Stimulated activated CD4-positive, alpha-beta T cell treated with anti-CD3 and anti-CD28 coated beads, Interleukin-2, amount 100 ng/mL, for 48 hours (primary cell): Measurements from ENCODE around the gene PAPPA.

ENCODE experiments used
- DNase-seq, 2 donors: peaks; one replicate each; pipeline ENCODE4 v3.0.0-alpha.2; 2020

The PAPPA gene

DNA sequence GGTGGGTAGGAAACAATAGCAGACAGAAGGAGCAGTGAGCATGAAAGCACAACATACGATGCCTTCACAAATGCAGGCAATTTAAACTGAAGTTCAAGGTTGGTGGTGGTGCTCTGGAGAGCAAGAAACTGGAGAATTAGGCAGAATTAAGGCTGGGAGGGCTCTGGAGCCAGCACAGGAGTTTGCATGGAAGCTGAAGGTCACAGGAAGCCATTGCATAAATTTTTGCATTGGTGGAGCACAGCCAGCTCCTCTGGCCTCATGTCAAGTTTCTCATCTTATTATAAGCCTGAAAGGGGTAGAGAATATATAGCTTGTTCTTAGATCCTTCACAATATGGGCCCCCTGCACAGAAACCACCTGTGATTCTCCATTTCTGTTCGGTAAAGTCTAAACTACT lies 207.4 kb downstream of the PAPPA start:
- DNase-seq, result no peak

DNA sequence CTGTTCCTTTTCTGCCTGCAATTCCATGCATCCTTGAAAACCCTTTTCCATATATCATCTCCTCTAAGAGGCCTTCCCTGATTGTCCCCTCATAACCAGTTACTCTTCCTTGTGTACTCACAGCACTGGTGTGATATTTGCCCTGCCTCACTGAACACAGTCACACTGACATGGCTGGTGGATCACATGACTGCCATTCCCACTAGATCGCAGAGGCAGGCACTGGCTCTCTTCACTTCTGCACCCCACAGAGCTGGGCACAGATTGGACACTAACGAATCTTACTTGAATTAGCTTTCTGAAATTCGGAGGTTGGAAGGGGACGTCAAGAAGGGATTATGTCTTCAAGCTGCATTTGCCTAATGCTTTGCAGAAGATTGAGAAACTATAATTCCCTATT lies 208.0 kb downstream of the PAPPA start:
- DNase-seq, result no peak

- DNase-seq, result no peak
Measured at GRCh38 chr9:116362493-116362892, 208.9 kb downstream of the PAPPA start.

GRCh38 chr9:116365056-116365471 lies 211.5 kb downstream of the PAPPA start:
- no peak for DNase-seq

GRCh38 chr9:116366241-116366640 lies 212.7 kb downstream of the PAPPA start:
- DNase-seq, result no peak

DNA sequence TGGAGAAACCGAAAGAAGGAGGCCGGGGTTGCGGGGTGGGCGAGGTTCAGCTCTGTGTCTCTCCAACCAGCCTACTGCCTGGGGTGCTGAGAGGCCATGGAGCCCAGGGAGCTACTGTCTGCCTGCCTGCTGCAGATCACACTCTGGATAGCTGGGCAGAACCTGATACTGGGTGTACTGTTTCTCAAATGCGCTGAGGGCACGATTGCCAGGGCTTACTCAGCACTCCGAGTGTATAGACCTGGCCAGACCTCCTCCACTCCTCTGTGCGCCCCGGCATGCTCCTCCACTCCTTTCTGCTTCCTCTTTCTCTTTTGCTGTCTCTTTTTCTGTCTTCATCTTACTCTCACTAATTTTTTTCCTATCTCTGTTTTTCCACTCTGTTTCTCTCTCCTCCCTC lies 215.1 kb downstream of the PAPPA start:
- no peak for DNase-seq

- no peak for DNase-seq
Measured at GRCh38 chr9:116369706-116370105, 216.1 kb downstream of the PAPPA start.

DNA sequence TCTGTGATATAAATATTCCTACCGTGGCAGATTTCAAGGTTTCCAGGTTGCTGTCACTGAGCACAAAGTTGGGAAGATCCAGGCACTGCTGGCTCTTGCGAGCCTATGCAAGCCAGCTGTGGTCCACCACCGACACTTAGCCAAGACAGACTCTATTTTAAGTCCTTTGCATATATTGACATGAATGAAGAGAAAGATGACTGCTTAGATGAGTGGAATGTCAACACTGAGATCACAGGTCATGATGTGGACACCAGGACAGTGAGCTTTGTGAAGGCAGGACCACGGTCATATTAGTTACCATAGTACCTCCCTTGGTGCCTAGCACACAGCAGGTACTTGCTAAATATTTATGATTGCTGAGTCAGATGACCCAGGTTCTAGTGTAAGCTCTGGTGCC lies 217.0 kb downstream of the PAPPA start:
- no peak for DNase-seq

DNA sequence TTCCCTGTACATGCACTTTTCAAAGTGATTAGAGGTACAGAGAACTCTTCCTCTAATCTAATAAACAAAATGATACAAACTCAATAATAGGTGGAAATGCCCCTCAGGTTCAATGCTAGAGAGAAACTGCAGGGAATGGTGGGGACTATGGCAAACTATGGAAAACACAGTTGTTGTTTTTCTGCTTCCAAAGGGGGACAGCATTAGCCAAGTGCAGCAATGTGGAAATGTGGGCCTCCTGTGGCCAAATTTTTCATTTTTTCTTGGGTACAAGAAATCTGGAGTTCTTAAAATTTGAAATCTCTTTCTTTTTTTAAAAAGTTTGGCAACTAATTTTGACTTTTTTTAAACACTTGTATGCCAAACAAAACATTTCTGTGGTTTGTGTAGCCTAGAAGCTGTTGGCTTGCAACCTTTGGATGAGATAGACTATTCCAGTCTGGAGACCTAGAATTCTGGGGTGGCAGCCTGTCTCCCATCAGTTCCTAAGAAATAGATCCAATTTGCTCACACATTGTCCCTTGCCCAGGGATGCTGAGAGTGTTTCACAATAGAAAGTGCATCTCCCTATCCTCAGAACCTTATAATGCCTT lies 218.6 kb downstream of the PAPPA start:
- DNase-seq, result no peak

DNA sequence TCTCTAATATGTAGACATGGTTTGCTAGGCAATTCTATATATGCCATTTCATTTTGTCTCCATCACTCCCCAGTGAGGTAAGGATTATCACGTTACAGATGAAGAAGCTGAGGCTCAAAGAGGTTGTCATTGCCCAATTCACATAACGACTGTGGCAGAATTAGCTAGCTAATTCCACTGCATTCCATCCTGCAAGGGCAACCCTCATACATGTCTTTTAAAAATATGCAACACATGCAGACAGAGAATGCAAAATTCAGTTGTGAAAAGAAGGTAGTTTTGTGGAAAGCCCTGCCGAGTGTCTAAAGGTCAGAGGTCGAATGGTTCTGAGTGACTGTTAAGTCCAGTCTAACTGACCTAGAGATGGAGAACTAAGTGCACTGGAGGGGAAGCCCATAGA lies 219.2 kb downstream of the PAPPA start:
- no peak for DNase-seq

DNA sequence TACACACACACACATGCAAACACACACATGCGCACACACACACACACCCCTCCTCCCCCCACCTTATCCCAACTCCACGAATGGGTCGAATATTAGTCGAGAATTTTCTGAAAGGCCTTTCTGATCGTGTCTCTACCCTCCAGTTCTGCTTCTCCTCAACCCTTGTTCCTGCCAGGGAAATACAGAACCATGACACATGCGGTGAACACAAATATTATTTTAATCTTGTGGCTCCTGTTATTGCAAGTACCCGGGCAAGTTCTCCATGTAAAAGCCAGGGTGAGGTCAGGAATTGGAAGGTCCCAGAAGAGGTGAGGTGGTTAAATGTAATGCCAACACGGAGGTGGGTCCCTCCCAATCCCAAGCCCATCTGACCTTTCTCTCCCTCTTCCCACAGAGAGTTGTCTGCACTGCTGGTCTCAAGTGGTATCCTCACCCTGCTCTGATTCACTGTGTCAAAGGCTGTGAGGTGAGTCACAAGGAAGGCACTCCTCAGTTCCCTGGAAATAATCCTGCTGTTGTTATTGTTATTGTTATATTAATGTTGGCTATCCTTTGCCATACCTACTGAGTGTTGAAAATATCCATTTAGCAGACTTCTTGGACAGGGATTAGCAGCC lies 223.7 kb downstream of the PAPPA start:
- DNase-seq, result no peak

DNA sequence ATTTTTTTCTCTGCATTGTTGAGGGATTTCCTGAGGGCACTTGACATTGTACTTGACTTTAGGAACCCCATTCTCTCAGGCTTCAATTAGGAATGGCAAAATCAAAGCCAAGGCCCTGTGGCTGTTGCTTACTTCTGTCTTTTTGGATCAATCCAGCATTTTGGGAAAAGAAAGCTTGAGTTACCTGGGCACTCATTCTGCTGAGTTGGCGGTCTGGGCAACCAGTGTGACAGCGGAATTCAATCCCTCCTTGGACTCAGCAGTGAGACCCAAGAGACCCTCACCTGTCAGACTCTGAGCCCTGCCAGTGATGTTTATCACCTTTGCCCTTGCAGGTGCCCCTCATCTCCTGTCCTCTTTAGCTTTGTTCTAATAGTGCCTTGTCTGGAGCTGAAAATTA lies 225.3 kb downstream of the PAPPA start:
- DNase-seq, result no peak

GRCh38 chr9:116379821-116380220 lies 226.2 kb downstream of the PAPPA start:
- no peak for DNase-seq

DNA sequence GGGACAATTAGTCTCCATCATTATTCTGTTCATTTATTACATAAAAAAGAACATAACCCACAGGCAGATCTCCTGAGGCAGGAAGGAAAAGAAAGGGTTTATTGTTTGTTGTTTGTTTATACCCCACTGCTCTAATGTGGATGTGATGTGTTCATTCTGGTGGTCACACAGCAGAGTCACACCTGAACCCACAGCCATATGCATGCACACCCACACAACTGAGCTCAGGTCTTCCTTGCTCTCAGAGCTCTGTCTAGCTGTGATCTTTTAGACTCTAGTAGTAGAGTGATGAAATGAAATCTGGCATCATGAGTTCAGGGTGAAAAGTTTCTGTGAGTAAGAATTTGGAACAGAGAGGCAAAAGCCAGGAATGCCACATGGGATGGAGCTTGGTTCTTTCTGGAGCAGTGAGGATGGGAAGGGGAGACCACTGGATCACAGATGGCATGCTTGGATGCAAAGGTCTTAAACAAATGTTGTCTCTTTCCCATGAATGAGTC lies 227.0 kb downstream of the PAPPA start:
- no peak for DNase-seq

DNA sequence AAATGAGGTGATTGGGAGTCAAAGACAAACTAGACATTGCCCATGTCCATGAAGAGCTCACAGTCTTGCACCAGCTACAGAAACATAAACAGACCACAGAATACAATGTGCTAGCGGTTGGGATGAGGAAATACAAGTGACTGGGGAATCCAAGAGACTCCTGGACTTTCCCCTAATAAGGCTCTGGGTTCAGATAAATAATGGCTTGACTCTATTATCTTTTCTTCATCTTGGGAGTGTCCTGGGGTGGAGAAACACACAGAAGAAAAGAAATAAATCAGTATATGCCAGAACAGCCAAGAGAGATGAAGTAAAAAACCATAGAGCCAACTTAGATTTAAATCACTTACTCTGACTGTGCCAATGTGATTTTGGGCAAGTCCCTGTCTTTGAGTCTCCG lies 227.8 kb downstream of the PAPPA start:
- DNase-seq, result no peak

- no peak for DNase-seq
Measured at GRCh38 chr9:116382053-116382452, 228.5 kb downstream of the PAPPA start.

- no peak for DNase-seq
Measured at GRCh38 chr9:116383133-116383532, 229.5 kb downstream of the PAPPA start.

- DNase-seq, result no peak
Measured at GRCh38 chr9:116383936-116384335, 230.3 kb downstream of the PAPPA start.

- DNase-seq, result no peak
Measured at GRCh38 chr9:116387934-116388698, 234.5 kb downstream of the PAPPA start.

DNA sequence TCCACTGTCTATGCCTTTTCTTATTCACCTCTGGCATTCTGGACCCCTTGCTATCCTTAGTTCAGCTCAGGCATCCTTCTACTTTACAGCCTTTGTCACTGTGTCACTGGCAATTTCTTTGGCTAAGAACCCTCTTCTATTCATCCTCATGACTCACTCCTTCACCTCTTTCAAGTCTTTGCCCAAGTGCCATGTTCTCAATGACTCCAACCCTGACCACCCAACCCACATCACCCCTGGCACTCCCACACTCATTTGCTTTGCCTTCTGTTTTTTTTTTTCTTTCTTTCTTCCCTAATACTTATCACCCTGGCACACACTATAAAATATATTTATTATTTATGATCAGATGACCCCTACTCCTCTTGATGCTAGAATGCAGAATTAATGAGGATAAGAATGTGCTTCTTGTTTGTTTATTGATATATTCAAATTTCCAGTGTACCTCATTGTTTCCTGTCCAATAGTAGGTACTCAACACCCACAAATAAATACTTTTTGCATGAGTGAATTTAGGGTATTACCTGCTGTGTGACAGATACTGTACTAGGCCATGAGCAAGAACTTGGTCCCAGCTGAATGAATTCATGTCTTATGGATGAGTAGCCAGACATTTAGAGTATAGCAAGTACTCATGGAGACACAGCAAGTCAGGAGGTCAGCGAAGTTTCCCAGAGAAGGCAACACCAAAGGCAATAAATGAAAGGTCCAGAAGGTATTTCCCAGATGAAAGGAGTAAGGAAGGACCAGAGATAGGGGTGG lies 236.1 kb downstream of the PAPPA start:
- DNase-seq, result no peak

DNA sequence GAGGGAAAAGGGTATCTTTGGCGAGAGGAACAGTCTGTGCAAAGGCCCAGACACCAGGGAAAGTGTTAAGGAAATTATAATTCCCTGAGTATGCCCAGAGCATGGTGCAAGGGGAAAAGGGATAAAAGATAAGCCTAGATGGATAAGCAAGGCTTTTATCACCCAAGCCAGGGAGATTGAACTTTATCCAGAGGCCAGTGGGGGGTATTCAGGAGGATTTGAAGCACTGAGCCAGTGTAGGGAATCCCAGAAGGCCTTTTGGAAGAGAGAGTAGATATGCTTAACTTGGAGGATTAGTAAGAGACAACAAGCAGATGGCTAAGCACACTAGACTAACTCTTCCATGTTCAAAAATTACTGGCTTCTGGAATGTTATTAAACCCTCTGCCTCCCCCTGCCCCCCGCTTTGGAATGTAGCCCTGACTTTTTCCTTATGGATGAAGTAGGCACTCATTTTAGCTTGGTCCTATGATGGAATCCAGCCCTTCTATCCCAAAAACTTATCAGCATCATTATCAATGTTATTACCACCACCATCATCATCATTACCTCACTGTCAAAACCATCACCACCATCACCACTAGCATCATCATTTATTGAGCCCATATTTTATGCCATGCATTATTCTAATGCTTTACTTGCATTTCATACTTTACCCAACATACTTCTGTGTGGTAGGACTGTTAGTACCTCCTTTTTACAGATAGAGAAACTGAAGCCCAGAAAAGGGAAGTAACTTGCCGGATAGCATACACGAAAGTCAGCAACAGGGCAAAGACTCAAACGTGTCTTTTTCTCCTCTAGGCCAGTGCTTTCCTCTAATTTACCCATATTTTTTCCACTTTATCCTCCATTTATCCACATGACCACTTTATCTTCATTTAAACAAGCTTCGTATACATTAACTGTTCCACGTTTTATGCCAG lies 237.0 kb downstream of the PAPPA start:
- no peak for DNase-seq

DNA sequence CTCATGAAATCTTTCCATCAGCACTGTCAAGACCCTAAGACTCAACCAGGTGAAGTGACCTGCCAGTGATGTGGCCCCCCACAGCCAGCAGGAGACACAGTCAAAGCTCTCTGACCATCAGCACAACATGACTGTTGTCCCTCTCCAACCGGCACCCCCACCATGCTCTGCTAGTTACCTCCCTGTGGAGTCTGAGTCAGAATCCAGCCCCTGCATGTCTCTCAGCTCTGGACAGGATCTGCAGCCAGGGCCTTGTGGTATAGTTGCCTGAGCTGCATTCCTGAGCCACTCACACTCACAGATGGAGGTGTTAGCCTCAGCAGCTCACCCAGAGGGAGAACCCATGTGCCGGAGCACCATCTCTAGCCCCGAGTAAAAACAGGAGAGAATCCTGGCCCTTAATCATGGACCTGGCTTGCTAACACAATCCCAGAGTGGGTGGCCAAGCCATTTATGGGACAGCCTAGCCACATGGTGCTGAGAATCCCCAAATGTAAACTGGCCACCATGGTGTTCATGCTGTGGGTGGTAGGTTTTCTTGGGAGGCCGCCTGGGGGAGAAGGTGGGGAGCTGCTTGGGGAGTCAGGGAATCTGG lies 237.8 kb downstream of the PAPPA start:
- no peak for DNase-seq
